ENCODE data around the gene TUBB3.

GRCh38 chr16:89938175-89938885, 15.2 kb downstream of the TUBB3 start:
- TF ChIP-seq CTCF (IDR thresholded peaks at IDR 0.05) (no peak), POLR2AphosphoS5 (IDR thresholded peaks at IDR 0.05; ENCODE audit: low read depth, low read length) (no peak), SIN3A (IDR thresholded peaks at IDR 0.05; ENCODE audit: borderline replicate concordance, insufficient read depth, low read depth, low read length) (no peak), REST (IDR thresholded peaks at IDR 0.05; ENCODE audit: insufficient read depth in 1 of 2, low read depth in 2 of 2, low read length in 1 of 2) (no peak), TCF7L2 (IDR thresholded peaks at IDR 0.05; ENCODE audit: low read depth, low read length) (no peak)
